Measurements from ENCODE around the gene FAM163B. TPM values are rescaled to one million over a fixed set of nuclear protein-coding genes. Genes with fewer than 3 reads are reported as not detected.

FAM163B gene
- polyA plus RNA-seq, 1 of the 3 experiments (the other 2 are of a cell fraction) = 0.05 TPM

- ChIA-PET POLR2A (interaction anchor here (1.3 to 18.3 kb wide), 2 partner anchors 10 to 24 kb away, joined by 3 to 261 read pairs; partner anchors contain the start of gene DBH), CTCF (interaction anchor here (1.2 to 1.3 kb wide), 2 partner anchors 12 to 27 kb away, joined by 3 to 5 read pairs; no protein-coding TSS in a partner anchor)
- peaks cover 5% of the 10 kb centered on the region; the same call in 1 of the 2 replicates for H3K27me3 ChIP-seq (ENCODE audit: insufficient read depth)
- H2AFZ ChIP-seq (ENCODE audit: low read depth) = no peak overlapping the region
- H3K4me1 ChIP-seq (ENCODE audit: control insufficient read depth in 1 of 2, insufficient read depth in 2 of 2, low read depth in 1 of 2, low read length in 1 of 2) = peaks cover 0 to 50% of the 10 kb centered on the region in 2 experiments; a peak in 1 of 4 replicates
- H3K4me3 ChIP-seq (ENCODE audit: low read depth in 2 of 2, low read length in 1 of 2) = no peak overlapping the region
- no peak overlapping the region for H3K4me2 ChIP-seq
- no peaks in the 10 kb centered on the region for H3K36me3 ChIP-seq (replicated peaks in 1 of 2; ENCODE audit: control insufficient read depth in 1 of 2, insufficient read depth in 2 of 2, low read length in 1 of 2)
- H3K79me2 ChIP-seq (ENCODE audit: insufficient read depth) = no peaks in the 10 kb centered on the region
- no peaks in the 10 kb centered on the region for H4K20me1 ChIP-seq (ENCODE audit: insufficient read depth)
- H3K27ac ChIP-seq (ENCODE audit: low read depth in 2 of 2, low read length in 1 of 2) = no peak overlapping the region
- DNase-seq = no peak
- no peaks in the 10 kb centered on the region for H3K9me2 ChIP-seq
- no peaks in the 10 kb centered on the region for H3F3A ChIP-seq (replicated peaks; ENCODE audit: insufficient read depth)
- H3K9me3 ChIP-seq = no peaks in the 10 kb centered on the region
- WGBS (ENCODE audit: low lambda C conversion rate) = 57% methylated on average over 16 of the region's 16 CpGs
- no peak overlapping the region for H3K9ac ChIP-seq
- TF ChIP-seq USF1 (IDR thresholded peaks at IDR 0.05; ENCODE audit: borderline replicate concordance, low read depth) (no peak), ELF1 (IDR thresholded peaks at IDR 0.05) (no peak), GATA2 (CRISPR knock-in tag; IDR thresholded peaks at IDR 0.05) (no peak), IRF3 (IDR thresholded peaks at IDR 0.05; ENCODE audit: low read depth, low read length) (no peak), MEF2A (IDR thresholded peaks at IDR 0.05; ENCODE audit: borderline replicate concordance, low read depth) (no peak), EZH2phosphoT487 (IDR thresholded peaks at IDR 0.05; ENCODE audit: borderline replicate concordance, low read depth) (no peak), NRF1 (IDR thresholded peaks at IDR 0.05; ENCODE audit: low read depth, low read length) (no peak), POLR2AphosphoS5 (IDR thresholded peaks at IDR 0.05; ENCODE audit: low read depth, low read length) (no peak), FOXJ3 (CRISPR knock-in tag; IDR thresholded peaks at IDR 0.05) (no peak), YY1 (IDR thresholded peaks at IDR 0.05; ENCODE audit: low read depth) (no peak), SIN3A (IDR thresholded peaks at IDR 0.05; ENCODE audit: borderline replicate concordance, low read depth, low read length) (no peak), GABPA (IDR thresholded peaks at IDR 0.05; ENCODE audit: low read depth) (no peak), MAX (IDR thresholded peaks at IDR 0.05; ENCODE audit: low read depth) (no peak), RXRA (IDR thresholded peaks at IDR 0.05; ENCODE audit: borderline replicate concordance, low read depth) (no peak), RCOR1 (IDR thresholded peaks at IDR 0.05; ENCODE audit: low read length) (no peak), RAD21 (IDR thresholded peaks at IDR 0.05; ENCODE audit: low read length) (no peak), TEAD4 (IDR thresholded peaks at IDR 0.05; ENCODE audit: borderline replicate concordance, insufficient read depth) (no peak)
- TF ChIP-seq, protein P1, sequence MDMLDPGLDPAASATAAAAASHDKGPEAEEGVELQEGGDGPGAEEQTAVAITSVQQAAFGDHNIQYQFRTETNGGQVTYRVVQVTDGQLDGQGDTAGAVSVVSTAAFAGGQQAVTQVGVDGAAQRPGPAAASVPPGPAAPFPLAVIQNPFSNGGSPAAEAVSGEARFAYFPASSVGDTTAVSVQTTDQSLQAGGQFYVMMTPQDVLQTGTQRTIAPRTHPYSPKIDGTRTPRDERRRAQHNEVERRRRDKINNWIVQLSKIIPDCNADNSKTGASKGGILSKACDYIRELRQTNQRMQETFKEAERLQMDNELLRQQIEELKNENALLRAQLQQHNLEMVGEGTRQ (IDR thresholded peaks at IDR 0.05; ENCODE audit: borderline replicate concordance, low read depth, low read length) = no peak
These were observed 4.2 kb upstream of the FAM163B start for GRCh38 chr9:133613432-133613831.

Data from SK-N-SH (cell line).